H7 (cell line): ENCODE data around the gene OR4C46. TPM values are rescaled to one million over a fixed set of nuclear protein-coding genes. Genes with fewer than 3 reads are reported as not detected.
"Not testable (repeated sequence)": the region's sequence is repeated elsewhere in the genome, so short reads cannot be mapped to it uniquely, and the experiment has no call there.

ENCODE experiments used
- DNase-seq: peaks from one replicate; pipeline ENCODE4 v3.0.0; 2012
- H3K27me3 ChIP-seq: 2 replicates; pipeline ENCODE4 v1.6.0; 2011; ENCODE audit warnings: mild to moderate bottlenecking, low read length; ENCODE audit not compliant: control insufficient read depth, insufficient read depth
- H3K36me3 ChIP-seq: replicated peaks from 2 replicates; pipeline ENCODE4 v1.5.1; 2011; ENCODE audit warnings: low read length; ENCODE audit not compliant: control insufficient read depth, insufficient read depth
- H3K4me3 ChIP-seq: 2 replicates; pipeline ENCODE4 v1.5.1; 2011; ENCODE audit warnings: low read depth, mild to moderate bottlenecking, control low read depth, low read length, moderate library complexity; ENCODE audit not compliant: insufficient read depth
- total RNA-seq: library from RNA; depleted of rRNA; stranded (reverse); fragments of >200 nt; shearing (Covaris generic); gene quantifications from 2 replicates; pipeline ENCODE4 v1.2.3, GENCODE V29; 2014; rRNA removed

Gene OR4C46
- total RNA-seq = not detected in 2 replicates

DNA sequence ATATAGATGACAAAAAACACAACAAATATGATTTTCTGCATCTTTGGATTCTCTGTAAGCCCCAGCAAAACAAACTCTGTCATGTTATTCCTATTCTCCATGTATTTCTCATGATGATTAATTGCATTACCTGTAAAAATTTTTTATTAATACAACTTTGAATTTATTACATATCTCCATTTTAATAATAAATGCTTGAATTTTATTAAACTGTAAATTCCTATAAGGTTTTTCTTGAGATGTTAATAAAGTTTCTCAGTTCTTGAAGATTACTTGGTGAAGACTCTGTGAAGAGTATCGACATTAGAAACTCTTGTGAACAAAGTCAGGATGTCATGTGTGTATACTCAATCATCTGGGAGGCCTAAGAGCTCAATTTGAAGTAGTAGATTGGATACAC, at the start of gene OR4C46:
OR4C46 (minus strand) TSS at position 101 of the 400 bp plus-strand sequence; CDS start at position 101, 0 bp downstream.
- Histone ChIP-seq H3K27me3 (no peaks in the 10 kb centered on the region), H3K36me3 (no peaks in the 10 kb centered on the region), H3K4me3 (no peak within 1 kb of the TSS)
- no peak for DNase-seq

DNA sequence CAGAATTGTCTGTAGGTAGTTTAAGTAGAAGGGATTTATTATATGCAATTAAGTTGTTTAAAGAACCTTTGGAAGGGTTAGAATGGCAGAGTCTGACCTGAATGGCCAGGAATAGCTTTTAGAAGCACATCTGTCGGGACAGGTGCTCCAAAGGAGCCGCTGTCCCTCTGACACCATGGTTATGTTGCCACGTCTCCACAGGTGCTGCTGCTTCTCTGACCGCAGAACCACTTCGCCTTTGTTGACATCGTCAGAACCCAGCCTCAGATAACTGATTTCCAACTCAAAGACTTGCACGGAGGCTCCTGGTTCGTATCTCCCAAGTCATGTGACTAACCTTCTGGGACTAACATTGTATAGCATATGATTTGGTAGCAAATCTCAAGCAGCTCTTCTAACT, 41.8 kb upstream of the OR4C46 start:
- not testable (repeated sequence) for H3K36me3 ChIP-seq, H3K27me3 ChIP-seq, H3K4me3 ChIP-seq, DNase-seq

DNA sequence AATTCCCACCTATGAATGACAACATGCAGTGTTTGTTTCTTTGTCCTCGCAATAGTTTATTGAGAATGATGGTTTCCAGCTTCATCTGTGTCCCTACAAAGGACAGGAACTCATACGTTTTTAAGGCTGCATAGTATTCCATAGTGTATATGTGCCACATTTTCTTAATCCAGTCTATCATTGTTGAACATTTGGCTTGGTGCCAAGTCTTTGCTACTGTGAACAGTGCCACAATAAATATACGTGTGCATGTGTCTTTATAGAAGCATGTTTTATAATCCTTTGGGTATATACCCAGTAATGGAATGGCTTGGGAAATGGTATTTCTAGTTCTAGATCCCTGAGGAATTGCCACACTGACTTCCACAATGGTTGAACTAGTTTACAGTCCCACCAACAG, 42.4 kb downstream of the OR4C46 start:
- not testable (repeated sequence) for H3K27me3 ChIP-seq, H3K4me3 ChIP-seq, H3K36me3 ChIP-seq, DNase-seq

DNA sequence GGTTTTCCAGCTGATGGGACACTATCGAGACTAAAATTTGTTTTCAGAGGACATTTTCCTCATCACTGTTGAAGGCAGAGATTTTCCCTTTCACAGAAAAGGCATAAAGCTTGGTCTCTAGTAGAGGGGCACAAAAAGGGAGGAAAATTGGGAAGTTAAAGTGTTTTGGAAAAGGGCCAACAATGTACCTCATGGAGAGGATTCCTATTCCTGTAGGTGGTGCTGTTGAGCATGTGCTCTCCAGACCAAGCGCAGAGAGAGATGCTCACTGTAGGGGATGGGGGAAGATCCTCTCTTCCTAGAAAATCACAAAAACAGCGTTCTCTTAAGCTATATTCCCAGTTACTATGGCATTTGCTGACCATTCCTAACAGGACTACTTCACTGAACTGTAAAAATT, 44.9 kb downstream of the OR4C46 start:
- Histone ChIP-seq H3K27me3 (no peaks in the 10 kb centered on the region), H3K36me3 (no peaks in the 10 kb centered on the region), H3K4me3 (no peak overlapping the region)
- no peak for DNase-seq

DNA sequence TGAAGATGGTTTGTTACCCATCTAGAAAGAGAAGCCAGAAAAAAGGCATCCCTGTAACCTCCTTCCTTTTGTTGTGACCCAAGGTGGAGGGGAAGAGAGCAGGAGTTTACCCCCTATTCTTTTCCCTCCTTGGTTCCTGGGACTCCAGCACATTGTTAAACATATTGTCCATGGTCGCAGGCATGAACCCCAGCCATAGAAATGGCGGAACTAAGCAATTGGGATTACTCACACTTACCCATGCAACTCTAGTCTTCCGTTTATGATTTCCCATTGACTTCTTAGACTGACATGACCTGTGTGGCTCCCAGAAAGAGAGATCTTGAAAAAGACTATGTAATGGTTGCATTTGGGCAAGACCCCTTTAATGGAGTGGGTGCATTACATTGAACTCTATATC, 45.4 kb downstream of the OR4C46 start:
- H3K36me3 ChIP-seq = no peaks in the 10 kb centered on the region
- no peak for DNase-seq
- H3K27me3 ChIP-seq = no peaks in the 10 kb centered on the region
- no peak overlapping the region for H3K4me3 ChIP-seq

Other genes starting within 250 kb of the OR4C46 start
- not detected in 2 replicates for gene OR4A5, start 102.8 kb upstream of the OR4C46 start, total RNA-seq